CD4-positive, alpha-beta memory T cell (primary cell): ENCODE results near the gene CUX1. TPM values are rescaled to one million over a fixed set of nuclear protein-coding genes. Genes with fewer than 3 reads are reported as not detected.

Experiments used
- CTCF ChIA-PET: fragments of 350-600 bp; sonication (Branson Sonifier 250); formaldehyde crosslinking; loops from one replicate; lab custom pipeline; 2021; ENCODE audit warnings: inconsistent platforms; ENCODE audit not compliant: partially characterized antibody; lab: Charles Lee
- POLR2A ChIA-PET: fragments of 350-600 bp; sonication (Branson Sonifier 250); formaldehyde crosslinking; loops from one replicate; lab custom pipeline; 2021; ENCODE audit not compliant: partially characterized antibody; lab: Charles Lee
- DNase-seq, 5 donors: peaks; one replicate each; pipeline versions ENCODE4 v3.0.0 to v3.0.0-alpha.2; 2020 to 2022; ENCODE audit warnings: mixed read lengths in 1 of 5
- H3K27ac ChIP-seq: one replicate; pipeline ENCODE4 v1.7.0; 2013; ENCODE audit warnings: low read depth, low read length
- H3K27me3 ChIP-seq: 2 replicates; pipeline ENCODE4 v1.7.0; 2013; ENCODE audit warnings: mild to moderate bottlenecking, low read length, moderate library complexity; ENCODE audit not compliant: insufficient read depth
- H3K36me3 ChIP-seq: 2 replicates; pipeline ENCODE4 v1.7.0; 2013; ENCODE audit warnings: mild to moderate bottlenecking, low read length, moderate library complexity; ENCODE audit not compliant: insufficient read depth
- H3K4me1 ChIP-seq: 2 replicates; pipeline ENCODE4 v1.7.0; 2013; ENCODE audit warnings: mild to moderate bottlenecking, low read length, moderate library complexity; ENCODE audit not compliant: insufficient read depth
- H3K4me3 ChIP-seq, 2 donors: one replicate each; pipeline ENCODE4 v1.7.0; 2013; ENCODE audit warnings: low read length in 2 of 2, mild to moderate bottlenecking in 1 of 2
- H3K9me3 ChIP-seq, 2 donors: one replicate each; pipeline ENCODE4 v1.7.0; 2013; ENCODE audit warnings: low read length in 2 of 2, control low read depth in 1 of 2; ENCODE audit not compliant: control insufficient read depth in 1 of 2
- H3K27ac Mint-ChIP-seq, 7 donors: one replicate each; pipeline ENCODE4 v1.8.0; 2020 to 2021; ENCODE audit warnings: mixed read lengths in 7 of 7, mild to moderate bottlenecking in 6 of 7, inconsistent platforms in 3 of 7, moderate library complexity in 3 of 7
- H3K27me3 Mint-ChIP-seq, 2 donors: one replicate each; pipeline ENCODE4 v1.8.0; 2020 to 2021; ENCODE audit warnings: mixed read lengths in 2 of 2
- H3K36me3 Mint-ChIP-seq, 2 donors: one replicate each; pipeline ENCODE4 v1.8.0; 2020 to 2021; ENCODE audit warnings: mixed read lengths in 2 of 2, inconsistent platforms in 1 of 2, mild to moderate bottlenecking in 1 of 2
- H3K4me1 Mint-ChIP-seq, 4 donors: one replicate each; pipeline ENCODE4 v1.8.0; 2020 to 2021; ENCODE audit warnings: mixed read lengths in 4 of 4, mild to moderate bottlenecking in 1 of 4
- H3K4me3 Mint-ChIP-seq, 8 donors: one replicate each; pipeline ENCODE4 v1.8.0; 2020 to 2021; ENCODE audit warnings: mixed read lengths in 8 of 8, mild to moderate bottlenecking in 7 of 8, moderate library complexity in 6 of 8, inconsistent platforms in 3 of 8
- H3K9me3 Mint-ChIP-seq, 8 donors: one replicate each; pipeline ENCODE4 v1.8.0; 2020 to 2021; ENCODE audit warnings: mixed read lengths in 8 of 8, mild to moderate bottlenecking in 5 of 8, inconsistent platforms in 3 of 8, moderate library complexity in 1 of 8
- intact Hi-C: fragments of 100-400 bp; cut with micrococcal nuclease; formaldehyde crosslinking; loops from one replicate; pipeline ENCODE4 v1.15.1; 2023
- polyA plus RNA-seq, 2 donors: library from polyadenylated mRNA; unstranded; fragments of 300-500 nt; fragmentation: Illumina TruSeq; gene quantifications; one replicate each; pipeline ENCODE4 v1.2.3, GENCODE V29; 2021
- total RNA-seq, 2 experiments: library from RNA; stranded (reverse); gene quantifications; one replicate each; pipeline ENCODE4 v1.2.3, GENCODE V29; 2021

Gene CUX1
- total and polyA plus RNA-seq, 4 experiments from 2014 or later, result 2.1 to 47.6 (median 36.1) TPM

DNA sequence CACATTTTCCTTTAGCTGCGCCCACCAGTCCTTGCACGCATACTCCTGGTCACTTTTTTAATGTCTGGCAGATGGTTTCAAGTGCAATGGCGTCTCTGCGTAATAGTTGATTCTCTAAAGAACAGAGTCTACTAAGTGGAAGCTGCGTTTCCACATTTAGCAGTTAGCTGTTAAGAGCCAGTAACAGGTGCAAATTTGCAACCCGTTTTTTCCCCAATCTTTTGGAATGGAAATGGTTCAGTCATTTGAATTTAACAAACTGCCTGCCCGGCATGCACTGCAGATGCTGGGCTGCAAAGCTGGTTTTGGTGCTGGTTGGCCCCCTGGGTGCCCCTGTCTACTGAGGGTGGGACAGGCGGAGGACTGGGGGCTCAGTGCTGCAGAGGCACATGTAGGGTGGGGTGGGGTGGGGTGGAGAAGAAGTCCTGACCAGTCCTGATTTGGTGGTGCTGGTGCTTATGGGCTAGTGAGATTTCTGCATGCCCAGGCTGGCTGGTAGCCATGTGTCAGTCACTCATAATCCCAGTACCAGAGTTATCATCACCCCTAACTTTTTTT, 43.9 kb downstream of the CUX1 start:
- Histone ChIP-seq H3K36me3 (no peaks in the 10 kb centered on the region), H3K27ac (no peak overlapping the region), H3K27me3 (no peaks in the 10 kb centered on the region), H3K9me3 (no peaks in the 10 kb centered on the region), H3K4me3 (no peak overlapping the region), H3K4me1 (peaks cover 13% of the 10 kb centered on the region)
- Mint-ChIP-seq H3K36me3 (peaks cover 3 to 4% of the 10 kb centered on the region in 2 donors), H3K4me3 (no peak overlapping the region), H3K27ac (no peak overlapping the region), H3K27me3 (no peaks in the 10 kb centered on the region), H3K9me3 (no peaks in the 10 kb centered on the region), H3K4me1 (peaks cover 14 to 28% (median 26%) of the 10 kb centered on the region in 4 donors)
- ChIA-PET POLR2A (no interaction called here), CTCF (no interaction called here)
- no peak for DNase-seq
- intact Hi-C loops, result no loop called here

DNA sequence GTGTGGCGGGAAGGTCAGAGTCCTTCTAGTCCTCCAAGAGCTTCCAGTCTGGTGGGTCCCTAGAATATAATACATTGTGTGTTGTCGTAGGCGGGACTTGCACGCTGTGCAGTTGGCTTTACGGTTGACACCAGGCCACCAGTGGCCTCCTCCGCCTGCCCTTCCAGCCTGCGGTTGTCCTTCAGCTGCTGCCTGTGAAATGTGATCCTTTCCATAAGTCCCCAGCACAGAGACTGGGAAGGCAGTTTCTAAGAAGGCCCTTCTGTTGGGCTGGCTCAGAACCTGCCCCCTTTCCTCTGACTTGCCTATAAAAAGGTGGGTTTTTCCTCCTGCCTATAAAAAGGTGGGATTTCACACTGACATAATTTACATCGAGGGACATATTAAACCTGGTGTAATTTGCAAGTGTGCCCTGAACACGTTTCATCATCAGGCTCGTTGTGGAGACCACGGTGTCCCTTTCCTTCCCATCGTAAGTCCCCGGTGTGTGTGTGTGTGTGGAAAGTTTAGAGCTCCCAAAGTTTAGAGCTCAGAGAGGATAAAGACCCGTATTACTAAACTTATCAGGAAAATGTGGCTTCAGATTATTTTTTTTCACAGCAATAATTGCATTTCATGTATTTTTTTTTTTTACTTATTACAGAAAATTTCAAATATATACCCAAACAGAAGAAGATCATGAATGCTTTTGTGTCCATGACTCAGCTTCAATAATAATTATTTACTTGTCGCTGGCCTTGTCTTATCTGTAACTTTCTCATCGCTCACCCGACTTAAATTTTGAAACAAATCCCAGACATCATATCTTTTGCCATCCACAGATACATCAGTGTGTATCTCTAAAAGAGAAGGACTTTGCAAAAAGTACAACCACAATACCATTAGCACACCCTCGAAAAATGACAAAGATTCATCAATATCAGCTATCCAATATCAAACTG, 45.1 kb downstream of the CUX1 start:
- ChIA-PET CTCF (interaction anchor here (1.1 kb wide), 1 partner anchor 19 kb away, joined by 3 read pairs; no protein-coding TSS in a partner anchor), POLR2A (no interaction called here)
- Histone ChIP-seq H3K4me1 (peaks cover 3% of the 10 kb centered on the region), H3K4me3 (no peak overlapping the region), H3K27ac (no peak overlapping the region), H3K9me3 (no peaks in the 10 kb centered on the region), H3K27me3 (no peaks in the 10 kb centered on the region), H3K36me3 (no peaks in the 10 kb centered on the region)
- H3K9me3 Mint-ChIP-seq, result no peaks in the 10 kb centered on the region
- H3K4me3 Mint-ChIP-seq, result no peak overlapping the region
- H3K4me1 Mint-ChIP-seq, result peaks cover 3 to 16% (median 14%) of the 10 kb centered on the region in 4 donors
- peaks cover 0 to 3% of the 10 kb centered on the region in 2 donors for H3K36me3 Mint-ChIP-seq
- no peak overlapping the region for H3K27ac Mint-ChIP-seq
- intact Hi-C loops, result no loop called here
- DNase-seq, result no peak
- no peaks in the 10 kb centered on the region for H3K27me3 Mint-ChIP-seq

DNA sequence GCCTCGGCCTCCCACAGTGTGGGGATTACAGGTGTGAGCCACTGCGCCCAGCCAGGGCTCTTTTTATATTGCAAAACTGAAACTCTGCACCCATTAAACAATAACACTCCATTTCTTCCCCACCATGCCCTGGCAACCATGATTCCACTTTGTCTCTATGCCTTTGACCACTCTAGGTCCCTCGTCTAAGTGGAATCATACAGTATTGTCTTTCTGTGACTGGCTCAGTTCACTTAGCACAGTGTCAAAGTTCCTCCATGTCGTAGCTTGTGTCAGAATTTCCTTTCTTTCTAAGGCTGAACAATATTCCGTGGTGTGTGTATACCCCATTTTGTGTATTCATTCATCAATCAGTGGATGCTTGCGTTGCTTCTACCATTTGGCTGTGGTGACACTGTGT, 46.2 kb downstream of the CUX1 start:
- H3K9me3 ChIP-seq, result no peaks in the 10 kb centered on the region
- no peak overlapping the region for H3K27ac ChIP-seq
- no peaks in the 10 kb centered on the region for H3K27me3 ChIP-seq
- DNase-seq, result no peak
- intact Hi-C loops, result no loop called here
- ChIA-PET POLR2A (no interaction called here), CTCF (no interaction called here)
- H3K4me1 Mint-ChIP-seq, result peaks cover 0 to 15% (median 10%) of the 10 kb centered on the region in 4 donors
- H3K4me3 ChIP-seq, result no peak overlapping the region
- H3K9me3 Mint-ChIP-seq, result no peaks in the 10 kb centered on the region
- peaks cover 0 to 3% of the 10 kb centered on the region in 2 donors for H3K36me3 Mint-ChIP-seq
- H3K27me3 Mint-ChIP-seq, result no peaks in the 10 kb centered on the region
- no peaks in the 10 kb centered on the region for H3K36me3 ChIP-seq
- H3K27ac Mint-ChIP-seq, result no peak overlapping the region
- H3K4me1 ChIP-seq, result no peaks in the 10 kb centered on the region
- no peak overlapping the region for H3K4me3 Mint-ChIP-seq

- H3K9me3 Mint-ChIP-seq, result no peaks in the 10 kb centered on the region
- ChIA-PET CTCF (no interaction called here), POLR2A (no interaction called here)
- peaks cover 0 to 18% (median 11%) of the 10 kb centered on the region in 4 donors for H3K4me1 Mint-ChIP-seq
- no peak for DNase-seq
- Histone ChIP-seq H3K4me3 (no peak overlapping the region), H3K27me3 (no peaks in the 10 kb centered on the region), H3K36me3 (no peaks in the 10 kb centered on the region), H3K27ac (no peak overlapping the region), H3K4me1 (no peaks in the 10 kb centered on the region), H3K9me3 (no peaks in the 10 kb centered on the region)
- intact Hi-C loops, result no loop called here
- H3K27me3 Mint-ChIP-seq, result no peaks in the 10 kb centered on the region
- no peak overlapping the region for H3K27ac Mint-ChIP-seq
- peaks cover 0 to 3% of the 10 kb centered on the region in 2 donors for H3K36me3 Mint-ChIP-seq
- no peak overlapping the region for H3K4me3 Mint-ChIP-seq
Measured at GRCh38 chr7:101864039-101864438, 46.6 kb downstream of the CUX1 start.

DNA sequence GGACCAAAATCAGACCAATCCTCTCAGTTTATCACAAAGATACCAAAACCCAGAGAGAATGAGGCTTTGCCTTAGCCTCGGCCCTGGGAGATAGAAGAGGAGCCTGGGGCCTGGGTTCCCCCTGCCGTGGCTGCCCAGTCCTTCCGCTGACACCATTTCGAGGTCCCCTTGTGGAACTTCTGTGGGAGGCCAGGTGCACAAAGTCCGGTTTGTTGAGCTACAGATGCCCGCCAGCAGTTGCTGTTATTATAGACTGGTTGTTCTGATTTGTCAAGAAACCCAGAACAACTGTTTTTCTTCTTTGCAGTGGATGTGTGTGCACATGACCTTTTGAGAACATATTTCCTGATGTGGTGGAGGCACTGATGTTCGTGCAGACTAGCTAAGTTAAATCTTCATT, 47.6 kb downstream of the CUX1 start:
- H3K9me3 ChIP-seq, result no peaks in the 10 kb centered on the region
- no peak overlapping the region for H3K27ac Mint-ChIP-seq
- DNase-seq, result no peak
- H3K4me1 ChIP-seq, result no peaks in the 10 kb centered on the region
- no peak overlapping the region for H3K4me3 Mint-ChIP-seq
- no peak overlapping the region for H3K4me3 ChIP-seq
- no peaks in the 10 kb centered on the region for H3K27me3 Mint-ChIP-seq
- no peaks in the 10 kb centered on the region for H3K27me3 ChIP-seq
- POLR2A ChIA-PET, result no interaction called here
- H3K36me3 ChIP-seq, result no peaks in the 10 kb centered on the region
- peaks cover 0 to 24% (median 11%) of the 10 kb centered on the region in 4 donors for H3K4me1 Mint-ChIP-seq
- H3K27ac ChIP-seq, result no peak overlapping the region
- H3K36me3 Mint-ChIP-seq, result peaks cover 0 to 3% of the 10 kb centered on the region in 2 donors
- intact Hi-C loops, result no loop called here
- CTCF ChIA-PET, result no interaction called here
- H3K9me3 Mint-ChIP-seq, result no peaks in the 10 kb centered on the region

DNA sequence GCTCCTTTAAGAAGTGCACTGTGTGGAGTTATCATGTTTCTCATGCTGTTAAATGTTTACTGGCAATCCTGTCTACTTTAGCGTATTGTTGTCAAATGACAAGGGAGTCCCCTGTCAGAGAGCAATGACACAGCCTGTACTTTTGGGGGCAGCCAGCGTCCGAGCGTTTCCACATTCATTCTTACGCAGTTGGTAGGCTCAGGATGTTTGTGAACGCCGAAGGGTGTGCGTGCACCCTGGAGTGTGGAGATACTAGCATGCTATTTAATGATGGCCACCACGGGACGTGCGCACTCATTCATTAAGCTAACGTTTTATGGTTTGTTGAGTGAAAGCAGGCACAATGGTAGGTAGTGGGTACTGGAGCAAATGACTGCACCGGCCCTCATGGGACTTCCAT, 48.0 kb downstream of the CUX1 start:
- Mint-ChIP-seq H3K9me3 (no peaks in the 10 kb centered on the region), H3K36me3 (peaks cover 0 to 3% of the 10 kb centered on the region in 2 donors), H3K27me3 (no peaks in the 10 kb centered on the region), H3K4me1 (peaks cover under 1 to 28% (median 11%) of the 10 kb centered on the region in 4 donors), H3K4me3 (no peak overlapping the region), H3K27ac (no peak overlapping the region)
- H3K36me3 ChIP-seq, result no peaks in the 10 kb centered on the region
- no peak overlapping the region for H3K4me3 ChIP-seq
- ChIA-PET CTCF (interaction anchor here (0.6 kb wide), 1 partner anchor 1879 kb away, joined by 3 read pairs; no protein-coding TSS in a partner anchor), POLR2A (no interaction called here)
- no peak overlapping the region for H3K27ac ChIP-seq
- intact Hi-C loops, result no loop called here
- no peaks in the 10 kb centered on the region for H3K4me1 ChIP-seq
- no peaks in the 10 kb centered on the region for H3K9me3 ChIP-seq
- no peak for DNase-seq
- H3K27me3 ChIP-seq, result no peaks in the 10 kb centered on the region

GRCh38 chr7:101866328-101866727, 48.9 kb downstream of the CUX1 start:
- no peaks in the 10 kb centered on the region for H3K9me3 ChIP-seq
- no peak overlapping the region for H3K27ac ChIP-seq
- H3K4me1 ChIP-seq, result no peaks in the 10 kb centered on the region
- CTCF ChIA-PET, result interaction anchor here (0.6 kb wide), 1 partner anchor 9 kb away, joined by 3 read pairs; no protein-coding TSS in a partner anchor
- Mint-ChIP-seq H3K27me3 (no peaks in the 10 kb centered on the region), H3K4me1 (peaks cover 0 to 33% (median 7%) of the 10 kb centered on the region in 4 donors), H3K9me3 (no peaks in the 10 kb centered on the region), H3K4me3 (no peak overlapping the region), H3K36me3 (peaks cover 0 to 3% of the 10 kb centered on the region in 2 donors), H3K27ac (no peak overlapping the region)
- no peaks in the 10 kb centered on the region for H3K27me3 ChIP-seq
- intact Hi-C loops, result no loop called here
- no peak overlapping the region for H3K4me3 ChIP-seq
- no peaks in the 10 kb centered on the region for H3K36me3 ChIP-seq
- DNase-seq, result no peak
- POLR2A ChIA-PET, result no interaction called here
